NCI-H345 treated with DMSO at 0.1 percent for 48 hours (cell line): ENCODE data around the gene TNNC1.

ENCODE experiments used
- DNase-seq: peaks from one replicate; lab custom pipeline; 2025; ENCODE audit not compliant: unreplicated experiment; lab: John Stamatoyannopoulos, UW

Gene TNNC1

GRCh38 chr3:52484680-52485461 is 31.0 kb upstream of the TNNC1 start:
- no peak for DNase-seq

GRCh38 chr3:52483577-52484381 is 29.9 kb upstream of the TNNC1 start:
- no peak for DNase-seq

GRCh38 chr3:52483081-52483480 is 29.2 kb upstream of the TNNC1 start:
- DNase-seq = no peak

GRCh38 chr3:52481819-52482521 is 28.1 kb upstream of the TNNC1 start:
- no peak for DNase-seq

- no peak for DNase-seq
These were observed 27.2 kb upstream of the TNNC1 start for GRCh38 chr3:52480768-52481715.

- DNase-seq = no peak
These were observed 26.2 kb upstream of the TNNC1 start for GRCh38 chr3:52479877-52480575.

- DNase-seq = no peak
These were observed 25.4 kb upstream of the TNNC1 start for GRCh38 chr3:52479037-52479876.

- no peak for DNase-seq
These were observed 23.9 kb upstream of the TNNC1 start for GRCh38 chr3:52477796-52478095.

- DNase-seq = no peak
These were observed 23.4 kb upstream of the TNNC1 start for GRCh38 chr3:52477076-52477795.

GRCh38 chr3:52473026-52473425 is 19.2 kb upstream of the TNNC1 start:
- DNase-seq = no peak

GRCh38 chr3:52472239-52473000 is 18.6 kb upstream of the TNNC1 start:
- DNase-seq = no peak

- no peak for DNase-seq
These were observed 17.8 kb upstream of the TNNC1 start for GRCh38 chr3:52471371-52472238.

- DNase-seq = no peak
These were observed 17.1 kb upstream of the TNNC1 start for GRCh38 chr3:52470920-52471319.

- no peak for DNase-seq
These were observed 15.2 kb upstream of the TNNC1 start for GRCh38 chr3:52469001-52469400.

- DNase-seq = no peak
These were observed 14.5 kb upstream of the TNNC1 start for GRCh38 chr3:52468336-52468735.

GRCh38 chr3:52463416-52463815 is 9.6 kb upstream of the TNNC1 start:
- DNase-seq = no peak

- no peak for DNase-seq
These were observed 8.0 kb upstream of the TNNC1 start for GRCh38 chr3:52461874-52462273.
